Activated naive CD8-positive, alpha-beta T cell treated with anti-CD3 and anti-CD28 coated beads, Interleukin-2, amount 50 U/mL, for 24 hours (primary cell): ENCODE results near the gene FIS1.
"Not testable (repeated sequence)": the region's sequence is repeated elsewhere in the genome, so short reads cannot be mapped to it uniquely, and the experiment has no call there.

Experiments
- ATAC-seq: fragments of 150-1000 bp; cut with Tn5 transposase; one replicate; pipeline ENCODE4 v1.10.0; 2021
- DNase-seq: peaks from one replicate; pipeline ENCODE4 v3.0.0; 2021
- H3K27ac Mint-ChIP-seq: one replicate; pipeline ENCODE4 v1.8.0; 2021; ENCODE audit warnings: mild to moderate bottlenecking, mixed read lengths
- H3K27me3 Mint-ChIP-seq: one replicate; pipeline ENCODE4 v1.8.0; 2021; ENCODE audit warnings: mixed read lengths
- H3K36me3 Mint-ChIP-seq: one replicate; pipeline ENCODE4 v1.8.0; 2021; ENCODE audit warnings: low read depth, mixed read lengths
- H3K4me1 Mint-ChIP-seq: one replicate; pipeline ENCODE4 v1.8.0; 2021; ENCODE audit warnings: mixed read lengths
- H3K4me3 Mint-ChIP-seq: one replicate; pipeline ENCODE4 v1.8.0; 2021; ENCODE audit warnings: mild to moderate bottlenecking, moderate library complexity, mixed read lengths
- H3K9me3 Mint-ChIP-seq: one replicate; pipeline ENCODE4 v1.8.0; 2021; ENCODE audit warnings: mixed read lengths

The FIS1 gene

DNA sequence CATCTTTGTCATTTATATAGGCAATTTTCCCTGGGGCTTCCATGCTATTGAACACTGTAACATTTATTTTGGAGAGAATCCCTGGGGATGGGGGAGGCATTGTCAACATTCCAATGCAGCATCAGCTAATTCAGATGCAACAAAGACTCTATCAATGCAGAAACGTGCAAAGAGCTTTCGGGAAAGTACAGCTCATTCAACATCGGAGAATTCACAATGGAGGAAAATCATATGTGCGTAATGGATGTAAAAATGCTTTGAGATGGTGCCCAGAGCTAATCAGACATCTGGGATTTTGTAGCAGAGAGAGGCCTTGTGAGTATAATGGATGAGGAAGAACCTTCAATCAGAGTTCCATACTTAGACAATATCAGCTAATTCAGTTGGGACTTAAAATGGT lies 28.3 kb upstream of the FIS1 start:
- DNase-seq: no peak
- peaks cover 8% of the 10 kb centered on the region for H3K27me3 Mint-ChIP-seq
- no peak overlapping the region for H3K27ac Mint-ChIP-seq
- H3K36me3 Mint-ChIP-seq: no peaks in the 10 kb centered on the region
- no peaks in the 10 kb centered on the region for H3K9me3 Mint-ChIP-seq
- no peaks in the 10 kb centered on the region for H3K4me1 Mint-ChIP-seq
- H3K4me3 Mint-ChIP-seq: no peak overlapping the region
- ATAC-seq: no peak

DNA sequence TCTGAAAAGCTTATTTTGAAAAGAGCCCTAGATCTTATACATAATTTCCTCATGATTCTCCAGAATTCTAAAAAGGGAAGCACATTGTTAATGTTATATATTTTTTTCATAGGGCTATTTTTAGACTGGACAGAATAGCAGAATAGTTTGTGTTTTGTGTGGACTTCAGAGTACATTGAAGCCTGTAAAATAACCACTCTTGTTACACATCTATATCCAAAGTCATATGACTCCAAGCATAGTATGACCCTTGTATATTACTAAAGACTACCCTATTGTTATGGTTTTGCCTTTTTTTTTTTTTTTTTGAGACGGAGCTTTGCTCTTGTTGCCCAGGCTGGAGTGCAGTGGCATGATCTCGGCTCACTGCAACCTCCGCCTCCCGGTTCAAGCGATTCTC lies 26.1 kb upstream of the FIS1 start:
- Mint-ChIP-seq H3K36me3 (no peaks in the 10 kb centered on the region), H3K4me1 (peaks cover 2% of the 10 kb centered on the region), H3K27ac (no peak overlapping the region), H3K9me3 (no peaks in the 10 kb centered on the region), H3K4me3 (no peak overlapping the region), H3K27me3 (peaks cover 9% of the 10 kb centered on the region)
- ATAC-seq (no peak), DNase-seq (no peak)

DNA sequence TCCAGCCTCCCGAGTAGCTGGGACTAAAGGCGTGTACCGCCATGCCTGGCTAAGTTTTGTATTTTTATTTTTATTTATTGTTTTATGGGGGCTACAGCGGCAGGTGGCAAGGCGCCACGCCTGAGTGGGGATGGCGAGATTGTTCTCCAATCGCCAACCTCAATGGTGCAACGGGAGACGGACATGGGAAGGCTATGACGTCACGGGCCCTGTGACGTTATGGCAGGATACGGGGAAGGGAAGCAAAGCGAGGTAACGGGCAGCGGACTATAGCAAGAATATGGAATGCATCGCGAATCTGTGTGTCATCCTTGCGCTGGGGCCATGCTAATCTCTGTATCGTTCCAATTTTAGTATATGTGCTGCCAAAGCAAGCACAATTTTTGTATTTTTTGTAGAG lies 24.8 kb upstream of the FIS1 start:
- no peak for ATAC-seq
- H3K4me1 Mint-ChIP-seq: peaks cover 2% of the 10 kb centered on the region
- peaks cover 13% of the 10 kb centered on the region for H3K27me3 Mint-ChIP-seq
- DNase-seq: no peak
- no peaks in the 10 kb centered on the region for H3K9me3 Mint-ChIP-seq
- no peaks in the 10 kb centered on the region for H3K36me3 Mint-ChIP-seq
- no peak overlapping the region for H3K27ac Mint-ChIP-seq
- no peak overlapping the region for H3K4me3 Mint-ChIP-seq

DNA sequence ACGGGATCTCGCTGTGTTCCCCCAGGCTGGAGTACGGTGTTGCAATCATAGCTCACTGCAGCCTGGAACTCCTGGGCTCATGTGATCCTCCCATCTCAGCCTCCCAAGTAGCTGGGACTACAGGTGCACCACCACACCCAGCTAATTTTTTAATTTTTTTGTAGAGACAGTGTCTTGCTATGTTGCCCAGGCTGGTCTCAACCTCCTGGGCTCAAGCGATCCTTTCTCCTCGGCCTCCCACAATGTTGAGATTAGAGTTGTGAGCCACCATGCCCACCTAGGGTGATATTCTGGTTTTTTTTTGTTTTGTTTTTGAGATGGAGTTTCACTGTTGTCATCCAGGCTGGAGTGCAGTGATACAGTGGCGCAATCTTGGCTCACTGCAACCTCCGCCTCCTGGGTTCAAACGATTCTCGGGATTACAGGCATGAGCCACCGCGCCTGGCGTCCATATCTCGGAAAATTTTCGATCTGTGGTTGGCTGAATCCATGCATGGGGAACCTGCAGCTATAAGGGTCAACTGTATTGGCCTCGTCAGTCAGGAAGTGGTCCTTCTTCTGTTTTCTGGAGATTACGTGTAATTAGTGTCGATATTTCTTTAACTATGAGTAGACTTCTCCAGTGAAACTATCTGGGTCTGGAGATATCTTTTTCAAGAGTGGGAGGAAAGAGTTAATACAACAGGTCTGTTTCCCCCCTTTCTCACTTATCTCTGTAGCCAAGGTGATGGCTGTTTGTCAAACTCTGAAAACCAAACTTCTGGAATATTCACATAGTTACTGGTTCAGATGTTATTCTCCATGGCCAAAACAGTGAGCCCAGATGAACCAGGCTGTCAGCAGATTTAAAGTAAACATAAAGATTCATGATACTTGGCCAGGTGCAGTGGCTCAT lies 21.0 kb upstream of the FIS1 start:
- no peak for ATAC-seq
- Mint-ChIP-seq H3K4me3 (no peak overlapping the region), H3K27me3 (peaks cover 17% of the 10 kb centered on the region), H3K4me1 (peaks cover 2% of the 10 kb centered on the region), H3K27ac (no peak overlapping the region), H3K36me3 (no peaks in the 10 kb centered on the region), H3K9me3 (no peaks in the 10 kb centered on the region)
- DNase-seq: no peak

DNA sequence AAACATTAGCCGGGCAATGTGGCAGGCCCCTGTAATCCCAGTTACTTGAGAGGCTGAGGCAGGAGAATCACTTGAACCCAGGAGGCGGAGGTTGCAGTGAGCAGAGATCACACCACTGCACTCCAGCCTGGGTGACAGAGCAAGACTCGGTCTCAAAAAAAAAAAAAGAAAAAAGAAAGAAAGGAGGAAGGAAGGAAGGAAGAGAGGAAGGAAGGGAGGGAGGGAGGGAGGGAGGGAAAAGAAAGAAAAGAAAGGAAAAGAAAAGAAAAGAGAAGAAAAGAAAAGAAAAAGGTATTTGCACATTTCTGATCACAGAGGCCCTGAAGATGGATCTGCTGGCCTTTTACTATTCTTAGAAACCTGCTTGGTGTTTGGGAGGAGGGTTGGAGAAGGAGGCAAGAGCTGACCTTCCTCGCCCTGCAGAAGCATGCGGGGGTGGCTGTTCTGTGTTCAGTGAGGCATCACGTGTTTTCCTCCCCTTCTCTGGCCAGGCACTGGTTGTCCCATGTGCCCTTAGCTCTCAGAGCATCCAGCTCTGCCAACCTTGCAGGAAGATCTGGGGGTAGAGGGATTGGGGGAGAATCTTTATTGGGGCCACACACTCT lies 19.3 kb upstream of the FIS1 start:
- H3K9me3 Mint-ChIP-seq, DNase-seq, H3K27ac Mint-ChIP-seq, H3K36me3 Mint-ChIP-seq, H3K4me3 Mint-ChIP-seq, H3K4me1 Mint-ChIP-seq, ATAC-seq: not testable (repeated sequence)
- H3K27me3 Mint-ChIP-seq: peaks cover 13% of the 10 kb centered on the region

DNA sequence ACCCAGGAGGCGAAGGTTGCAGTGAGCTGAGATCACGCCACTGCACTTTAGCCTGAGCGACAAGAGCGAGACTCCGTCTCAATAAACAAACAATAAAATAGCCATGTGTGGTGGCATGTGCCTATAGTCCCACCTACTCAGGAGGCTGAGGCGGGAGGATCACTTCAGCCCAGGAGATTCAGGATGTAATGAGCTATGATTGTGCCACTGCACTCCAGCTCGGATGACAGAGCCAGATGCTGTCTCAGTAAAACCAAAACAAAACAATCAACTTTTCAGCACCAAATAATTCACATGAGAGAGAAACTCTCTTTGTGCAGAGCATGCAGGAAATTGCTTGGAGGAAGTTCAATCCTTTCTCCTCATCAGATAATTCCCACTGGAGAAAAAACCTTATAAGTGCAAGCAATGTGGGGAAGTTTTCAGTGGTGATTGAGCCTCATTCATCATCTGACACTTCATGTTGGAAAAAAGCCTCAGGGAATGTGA lies 13.4 kb upstream of the FIS1 start:
- H3K27me3 Mint-ChIP-seq: peaks cover 6% of the 10 kb centered on the region
- ATAC-seq: no peak

DNA sequence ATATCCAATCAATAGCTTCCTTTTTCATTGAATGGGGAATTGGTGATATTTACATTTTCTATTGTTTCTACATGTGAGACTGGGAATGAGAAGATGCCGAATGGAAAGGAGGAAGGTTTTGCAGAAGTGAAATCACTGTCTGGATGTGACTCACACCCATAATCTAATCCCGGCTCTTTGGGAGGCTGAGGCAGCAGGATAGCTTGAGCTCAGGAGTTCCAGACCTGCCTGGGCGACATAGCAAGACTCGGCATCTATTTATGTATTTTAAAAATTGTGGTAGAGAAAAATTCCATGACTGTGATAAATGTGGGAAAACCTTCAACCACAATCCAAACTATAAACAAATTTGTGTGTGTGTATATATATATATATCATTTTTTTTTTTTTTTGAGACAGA lies 10.9 kb upstream of the FIS1 start:
- no peak overlapping the region for H3K27ac Mint-ChIP-seq
- no peaks in the 10 kb centered on the region for H3K9me3 Mint-ChIP-seq
- no peak for DNase-seq
- ATAC-seq: no peak
- H3K36me3 Mint-ChIP-seq: peaks cover 7% of the 10 kb centered on the region
- no peaks in the 10 kb centered on the region for H3K27me3 Mint-ChIP-seq
- peaks cover 15% of the 10 kb centered on the region for H3K4me1 Mint-ChIP-seq
- H3K4me3 Mint-ChIP-seq: no peak overlapping the region

More for the DNA sequence above, 13.4 kb upstream of the FIS1 start:
- Mint-ChIP-seq H3K36me3 (no peaks in the 10 kb centered on the region), H3K4me3 (no peak overlapping the region), H3K9me3 (no peaks in the 10 kb centered on the region), H3K27ac (no peak overlapping the region), H3K4me1 (no peaks in the 10 kb centered on the region)
- no peak for DNase-seq

DNA sequence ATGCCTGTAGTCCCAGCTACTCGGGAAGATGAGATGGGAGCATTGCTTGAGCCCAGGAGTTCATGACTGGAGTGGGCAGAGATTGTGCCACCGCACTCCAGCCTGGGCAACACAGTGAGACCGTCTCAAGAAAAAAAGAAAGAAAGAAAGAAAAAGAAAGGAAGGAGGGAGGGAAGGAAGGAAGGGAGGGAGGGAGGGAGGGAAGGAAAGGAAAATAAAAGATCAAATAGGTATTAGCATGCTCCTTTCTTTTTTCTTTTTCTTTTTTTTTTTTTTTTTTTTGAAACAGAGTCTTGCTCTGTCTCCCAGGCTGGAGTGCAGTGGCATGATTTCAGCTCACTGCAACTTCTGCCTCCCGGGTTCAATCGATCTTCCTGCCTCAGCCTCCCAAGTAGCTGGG lies 8.3 kb upstream of the FIS1 start:
- ATAC-seq, H3K9me3 Mint-ChIP-seq, H3K27me3 Mint-ChIP-seq, H3K27ac Mint-ChIP-seq, DNase-seq, H3K4me3 Mint-ChIP-seq: not testable (repeated sequence)
- peaks cover 24% of the 10 kb centered on the region for H3K4me1 Mint-ChIP-seq
- peaks cover 13% of the 10 kb centered on the region for H3K36me3 Mint-ChIP-seq

DNA sequence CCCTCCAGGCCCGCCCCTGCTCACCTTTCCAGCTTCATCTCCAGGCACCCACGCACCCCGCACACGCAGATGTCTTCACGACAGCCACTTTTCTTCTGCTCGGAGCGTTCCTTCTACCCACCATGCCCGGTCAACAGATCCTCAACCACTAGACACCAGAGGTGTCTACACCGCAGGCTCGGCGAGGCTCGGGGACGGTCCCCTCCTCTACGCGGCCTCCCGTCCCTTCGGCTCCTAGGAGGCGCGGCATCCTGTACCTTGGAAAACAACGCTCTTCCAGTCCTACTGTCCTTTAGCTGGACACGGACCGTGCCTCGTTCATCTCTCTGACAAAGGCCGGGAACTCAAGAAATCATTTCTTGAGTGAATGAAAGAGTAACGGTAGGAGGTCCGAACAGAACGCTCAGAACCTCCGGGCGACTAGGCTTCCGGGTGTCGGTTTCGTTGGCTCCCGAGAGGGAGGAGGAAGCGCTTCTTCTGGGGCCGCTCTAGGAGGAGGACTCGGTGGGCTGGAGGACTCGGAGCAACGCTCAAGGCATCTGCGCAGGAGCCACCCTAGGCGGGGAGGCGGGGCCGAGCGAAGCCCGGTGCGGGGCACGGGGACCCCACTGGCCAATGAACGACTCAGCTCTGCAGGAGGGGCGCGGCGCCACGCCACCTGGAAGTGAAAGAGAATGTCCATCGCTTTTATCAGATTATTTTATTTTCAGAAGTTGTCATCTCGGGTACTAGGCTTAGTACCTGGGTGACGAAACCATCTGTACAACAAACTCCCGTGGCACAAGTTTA lies 7.2 kb upstream of the FIS1 start:
- Mint-ChIP-seq H3K4me1 (peaks cover 30% of the 10 kb centered on the region), H3K36me3 (peaks cover 20% of the 10 kb centered on the region), H3K27me3 (no peaks in the 10 kb centered on the region), H3K4me3 (peak overlapping the region; percentile 97), H3K9me3 (no peaks in the 10 kb centered on the region), H3K27ac (peak overlapping the region; percentile 96)
- ATAC-seq (peak; percentile 100), DNase-seq (peak; percentile 99)

DNA sequence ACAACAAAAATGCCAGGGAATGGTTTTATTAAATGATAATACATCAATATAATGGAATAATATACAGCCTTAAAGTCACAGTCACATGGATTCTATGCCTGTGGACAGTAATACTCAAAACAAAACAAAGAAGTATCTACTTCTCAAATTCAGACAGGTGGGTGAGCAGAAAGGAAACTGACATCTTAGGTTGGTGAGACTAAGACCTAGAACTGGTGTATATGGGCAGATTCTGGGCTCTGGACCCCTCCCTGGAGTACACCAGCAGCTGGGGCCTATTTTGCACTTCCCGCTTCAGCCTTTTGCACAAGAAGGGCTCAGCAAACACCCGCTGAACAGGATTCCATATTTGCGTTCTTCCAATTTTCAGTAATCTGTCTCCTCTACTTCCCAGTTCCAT lies 5.4 kb upstream of the FIS1 start:
- no peaks in the 10 kb centered on the region for H3K9me3 Mint-ChIP-seq
- no peak for DNase-seq

DNA sequence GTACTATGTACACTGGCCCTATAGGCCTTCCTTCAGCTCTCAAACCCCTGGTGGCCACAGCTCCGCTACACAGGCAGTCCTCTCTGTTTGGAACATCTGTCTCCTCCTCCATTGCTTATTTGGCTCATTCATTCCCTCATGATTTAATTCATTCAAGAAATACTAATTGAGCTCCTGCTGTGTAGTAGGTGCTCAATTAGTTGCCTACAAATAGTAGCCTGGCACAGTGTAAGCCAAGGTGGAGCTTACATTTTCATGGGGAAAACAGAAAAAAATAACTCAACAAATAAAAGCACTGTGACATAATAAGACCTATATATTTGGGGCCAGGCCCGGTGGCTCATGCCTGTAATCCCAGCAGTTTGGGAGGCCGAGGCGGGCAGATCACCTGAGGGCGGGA lies 3.4 kb upstream of the FIS1 start:
- H3K4me3 Mint-ChIP-seq: no peak overlapping the region
- DNase-seq (no peak), ATAC-seq (no peak)
- H3K27ac Mint-ChIP-seq: peak overlapping the region; percentile 8
- H3K9me3 Mint-ChIP-seq: no peaks in the 10 kb centered on the region
- H3K36me3 Mint-ChIP-seq: peaks cover 30% of the 10 kb centered on the region
- peaks cover 51% of the 10 kb centered on the region for H3K4me1 Mint-ChIP-seq
- no peaks in the 10 kb centered on the region for H3K27me3 Mint-ChIP-seq

More for the DNA sequence above, 5.4 kb upstream of the FIS1 start:
- peaks cover 26% of the 10 kb centered on the region for H3K36me3 Mint-ChIP-seq
- no peaks in the 10 kb centered on the region for H3K27me3 Mint-ChIP-seq
- no peak for ATAC-seq
- H3K4me3 Mint-ChIP-seq: peak overlapping the region; percentile 97
- H3K4me1 Mint-ChIP-seq: peaks cover 39% of the 10 kb centered on the region
- peak overlapping the region; percentile 64 for H3K27ac Mint-ChIP-seq

DNA sequence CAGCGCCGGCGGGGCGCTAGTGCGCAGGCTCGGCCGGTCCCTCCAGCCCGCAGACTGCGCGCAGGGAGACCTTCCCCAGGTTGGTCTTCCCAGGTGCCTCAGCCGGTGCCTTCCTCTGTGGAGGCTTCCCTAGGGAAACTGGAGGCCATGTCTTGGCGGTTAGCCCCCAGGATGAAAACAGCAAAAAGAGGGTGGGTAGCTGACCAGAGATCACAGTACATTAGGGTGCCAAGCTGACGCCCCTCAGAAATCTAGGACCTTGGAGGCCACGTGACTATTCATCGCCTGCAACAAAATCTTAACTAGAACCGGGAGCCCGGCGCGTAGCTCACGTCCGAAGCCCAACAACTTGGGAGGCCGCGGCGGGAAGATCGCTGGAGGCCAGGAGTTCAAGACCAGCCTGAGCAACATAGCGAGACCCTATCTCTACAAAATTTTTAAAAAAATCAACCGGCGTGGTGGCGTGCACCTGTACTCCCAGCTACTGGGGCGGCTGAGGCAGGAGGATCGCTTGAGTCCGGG lies 327 bp upstream of the FIS1 start:
- no peaks in the 10 kb centered on the region for H3K9me3 Mint-ChIP-seq
- no peak for DNase-seq

DNA sequence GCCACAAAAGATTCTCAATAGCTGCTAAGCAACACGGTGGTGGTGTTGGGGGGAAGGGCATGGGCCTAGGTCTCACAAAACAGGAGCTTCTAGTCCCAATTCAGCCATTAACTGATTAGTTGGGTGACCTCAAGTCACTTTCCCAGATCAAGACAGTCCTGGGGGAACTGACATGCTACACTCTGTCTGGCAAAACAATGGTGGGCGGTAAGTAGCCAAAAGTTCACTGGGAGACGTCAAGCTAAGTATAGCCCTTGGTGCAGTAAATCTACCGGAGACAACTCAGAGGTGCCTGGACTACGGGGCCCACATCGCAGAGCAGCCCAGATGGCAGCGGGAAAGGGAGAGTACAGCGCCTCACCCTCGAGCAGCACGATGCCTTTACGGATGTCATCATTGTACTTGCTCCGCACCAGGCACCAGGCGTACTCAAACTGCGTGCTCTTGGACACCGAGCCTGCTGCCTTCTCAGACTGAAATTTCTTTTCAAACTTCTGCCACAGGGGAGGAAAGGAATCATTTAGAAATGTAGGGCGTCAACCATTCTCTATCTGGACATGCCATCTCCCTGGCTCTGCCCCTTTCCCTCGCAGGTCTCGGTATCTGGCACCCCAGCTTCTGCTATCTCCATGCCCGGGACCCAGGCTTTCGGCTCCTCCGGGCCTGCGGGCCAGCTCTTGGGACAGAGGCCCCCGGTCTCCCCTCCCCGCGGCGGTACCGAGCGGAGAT lies 1.1 kb downstream of the FIS1 start:
- Mint-ChIP-seq H3K4me3 (peak overlapping the region; percentile 99), H3K9me3 (no peaks in the 10 kb centered on the region), H3K36me3 (peaks cover 19% of the 10 kb centered on the region), H3K27ac (peak overlapping the region; percentile 97), H3K4me1 (peaks cover 37% of the 10 kb centered on the region), H3K27me3 (no peaks in the 10 kb centered on the region)
- ATAC-seq (no peak), DNase-seq (no peak)

More for the DNA sequence above, 327 bp upstream of the FIS1 start:
- Mint-ChIP-seq H3K36me3 (peaks cover 22% of the 10 kb centered on the region), H3K4me1 (peaks cover 40% of the 10 kb centered on the region), H3K27me3 (no peaks in the 10 kb centered on the region), H3K4me3 (peak overlapping the region; percentile 99), H3K27ac (peak overlapping the region; percentile 97)
- no peak for ATAC-seq
